SK-N-SH treated with all-trans-retinoic acid at 6 μM for 48 hours (cell line): Measurements from ENCODE around the gene LSM4.

ENCODE experiments used
- CSDC2 ChIP-seq: fragments of 250-450 bp; sonication (Bioruptor Pico); IDR thresholded peaks from 2 replicates; pipeline ENCODE4 v1.5.0; 2020; ENCODE audit warnings: mild to moderate bottlenecking, moderate library complexity
- ZNF565 ChIP-seq: fragments of 450-650 bp; formaldehyde crosslinking; conservative IDR thresholded peaks from 2 replicates; pipeline ENCODE4 v1.5.0; 2020; ENCODE audit warnings: low read depth, mild to moderate bottlenecking, moderate library complexity
- TF ChIP-seq, protein P1 (sequence below): fragments of 250-450 bp; sonication (Bioruptor Pico); IDR thresholded peaks from 2 replicates; pipeline ENCODE4 v1.5.1; 2020; ENCODE audit warnings: low read depth, mild to moderate bottlenecking, moderate library complexity

DNA sequence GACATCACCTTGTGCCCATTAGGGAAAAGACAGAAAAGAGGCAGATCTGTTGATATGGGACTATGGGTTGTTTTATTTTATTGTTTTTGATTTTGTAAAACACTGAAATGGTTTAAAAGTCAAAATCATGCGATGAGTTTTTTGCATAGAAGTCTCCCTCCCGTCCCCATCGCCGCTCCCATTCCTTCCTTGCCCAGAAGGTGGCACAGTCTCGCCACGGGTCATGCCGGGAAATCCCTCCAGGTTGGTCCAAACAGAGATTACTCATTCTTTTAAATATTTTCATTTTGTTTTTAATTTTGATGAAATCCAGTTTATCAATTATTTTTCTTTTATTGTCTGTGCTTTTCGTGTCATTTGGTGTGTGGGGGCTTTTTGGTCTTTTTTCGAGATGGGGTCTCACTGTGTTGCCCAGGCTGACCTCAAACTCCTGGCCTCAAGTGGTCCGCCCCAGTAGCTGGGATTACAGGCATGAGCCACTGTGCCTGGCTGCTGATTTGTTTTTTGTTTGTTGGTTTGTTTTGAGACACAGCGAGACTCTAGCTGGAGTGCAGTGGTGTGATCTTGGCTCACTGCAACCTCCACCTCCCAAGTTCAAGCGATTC lies 26.8 kb upstream of the LSM4 start:
- TF ChIP-seq CSDC2 (CRISPR knock-in tag) (no peak), ZNF565 (CRISPR knock-in tag) (no peak)
- TF ChIP-seq, protein P1, sequence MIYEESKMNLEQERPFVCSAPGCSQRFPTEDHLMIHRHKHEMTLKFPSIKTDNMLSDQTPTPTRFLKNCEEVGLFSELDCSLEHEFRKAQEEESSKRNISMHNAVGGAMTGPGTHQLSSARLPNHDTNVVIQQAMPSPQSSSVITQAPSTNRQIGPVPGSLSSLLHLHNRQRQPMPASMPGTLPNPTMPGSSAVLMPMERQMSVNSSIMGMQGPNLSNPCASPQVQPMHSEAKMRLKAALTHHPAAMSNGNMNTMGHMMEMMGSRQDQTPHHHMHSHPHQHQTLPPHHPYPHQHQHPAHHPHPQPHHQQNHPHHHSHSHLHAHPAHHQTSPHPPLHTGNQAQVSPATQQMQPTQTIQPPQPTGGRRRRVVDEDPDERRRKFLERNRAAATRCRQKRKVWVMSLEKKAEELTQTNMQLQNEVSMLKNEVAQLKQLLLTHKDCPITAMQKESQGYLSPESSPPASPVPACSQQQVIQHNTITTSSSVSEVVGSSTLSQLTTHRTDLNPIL (CRISPR knock-in tag) = no peak
